HepG2 (cell line): ENCODE data around the gene WDR54. TPM values are rescaled to one million over a fixed set of nuclear protein-coding genes. Genes with fewer than 3 reads are reported as not detected.

Source experiments
- CENPT ChIP-seq: sonication (generic); formaldehyde crosslinking; IDR thresholded peaks from 2 replicates; pipeline ENCODE4 v1.8.0; 2022; ENCODE audit warnings: low read depth, mild to moderate bottlenecking, moderate library complexity, missing genetic modification reagents
- FLYWCH1 ChIP-seq: sonication (generic); formaldehyde crosslinking; IDR thresholded peaks from 2 replicates; pipeline ENCODE4 v1.8.1; 2023; ENCODE audit warnings: mild to moderate bottlenecking, missing genetic modification reagents
- HES4 ChIP-seq: sonication (generic); formaldehyde crosslinking; IDR thresholded peaks from 2 replicates; pipeline ENCODE4 v1.9.0; 2021; ENCODE audit warnings: mild to moderate bottlenecking, missing genetic modification reagents, borderline replicate concordance
- JARID2 ChIP-seq: sonication (generic); formaldehyde crosslinking; IDR thresholded peaks from 2 replicates; pipeline ENCODE4 v1.8.1; 2023; ENCODE audit warnings: missing genetic modification reagents, inconsistent platforms; ENCODE audit not compliant: insufficient replicate concordance
- KLF13 ChIP-seq: sonication (generic); formaldehyde crosslinking; IDR thresholded peaks from 2 replicates; pipeline ENCODE4 v1.4.0; 2020; ENCODE audit warnings: mild to moderate bottlenecking, missing genetic modification reagents
- ONECUT2 ChIP-seq: sonication (generic); formaldehyde crosslinking; IDR thresholded peaks from 2 replicates; pipeline ENCODE4 v1.4.0; 2020; ENCODE audit warnings: missing genetic modification reagents
- RFXAP ChIP-seq: sonication (generic); formaldehyde crosslinking; IDR thresholded peaks from 2 replicates; pipeline ENCODE4 v1.4.0; 2020; ENCODE audit warnings: missing genetic modification reagents, borderline replicate concordance
- SOX5 ChIP-seq: IDR thresholded peaks from 2 replicates; pipeline ENCODE4 v1.6.1; 2016; ENCODE audit warnings: borderline replicate concordance
- TBX3 ChIP-seq: fragments of 450-650 bp; IDR thresholded peaks from 2 replicates; pipeline ENCODE4 v1.6.1; 2017; ENCODE audit warnings: antibody characterized with exemption, mild to moderate bottlenecking, inconsistent platforms, borderline replicate concordance
- TSC22D2 ChIP-seq: sonication (generic); formaldehyde crosslinking; IDR thresholded peaks from 2 replicates; pipeline ENCODE4 v1.5.1; 2020; ENCODE audit warnings: missing genetic modification reagents, mild to moderate bottlenecking, borderline replicate concordance
- ZFP36L2 ChIP-seq: sonication (generic); formaldehyde crosslinking; IDR thresholded peaks from 2 replicates; pipeline ENCODE4 v1.4.0; 2020; ENCODE audit warnings: missing genetic modification reagents
- ZNF17 ChIP-seq: sonication (generic); formaldehyde crosslinking; IDR thresholded peaks from 2 replicates; pipeline ENCODE4 v1.5.0; 2020; ENCODE audit warnings: mild to moderate bottlenecking, missing genetic modification reagents
- ZNF224 ChIP-seq: sonication (generic); formaldehyde crosslinking; IDR thresholded peaks from 2 replicates; pipeline ENCODE4 v1.5.0; 2020; ENCODE audit warnings: mild to moderate bottlenecking, missing genetic modification reagents
- ZNF232 ChIP-seq: sonication (generic); formaldehyde crosslinking; IDR thresholded peaks from 2 replicates; pipeline ENCODE4 v1.4.0; 2020; ENCODE audit warnings: missing genetic modification reagents, borderline replicate concordance
- ZNF383 ChIP-seq: sonication (generic); formaldehyde crosslinking; IDR thresholded peaks from 2 replicates; pipeline ENCODE4 v1.4.0; 2020; ENCODE audit warnings: missing genetic modification reagents, mild to moderate bottlenecking, borderline replicate concordance
- ZNF431 ChIP-seq: sonication (generic); formaldehyde crosslinking; IDR thresholded peaks from 2 replicates; pipeline ENCODE4 v1.9.0; 2022; ENCODE audit warnings: missing genetic modification reagents, low read depth, mild to moderate bottlenecking, borderline replicate concordance
- ZNF510 ChIP-seq: sonication (generic); formaldehyde crosslinking; IDR thresholded peaks from 2 replicates; pipeline ENCODE4 v1.4.0; 2020; ENCODE audit warnings: low read depth, mild to moderate bottlenecking, missing genetic modification reagents
- ZNF558 ChIP-seq: sonication (generic); formaldehyde crosslinking; IDR thresholded peaks from 2 replicates; pipeline ENCODE4 v1.9.0; 2022; ENCODE audit warnings: mild to moderate bottlenecking, missing genetic modification reagents, borderline replicate concordance
- ZNF598 ChIP-seq: sonication (generic); formaldehyde crosslinking; IDR thresholded peaks from 2 replicates; pipeline ENCODE4 v1.5.1; 2020; ENCODE audit warnings: mild to moderate bottlenecking, missing genetic modification reagents, borderline replicate concordance
- ZNF607 ChIP-seq: sonication (generic); formaldehyde crosslinking; IDR thresholded peaks from 2 replicates; pipeline ENCODE4 v1.5.1; 2020; ENCODE audit warnings: missing genetic modification reagents, mild to moderate bottlenecking, borderline replicate concordance
- ZNF703 ChIP-seq: sonication (generic); formaldehyde crosslinking; IDR thresholded peaks from 2 replicates; pipeline ENCODE4 v1.5.1; 2020; ENCODE audit warnings: missing genetic modification reagents, mild to moderate bottlenecking, moderate library complexity, borderline replicate concordance
- polyA plus RNA-seq, 8 experiments: library from polyadenylated mRNA; depleted of rRNA in 3 of 8; stranded (reverse) in 7 of 8; unstranded in 1 of 8; fragments of >200 nt; fragmentation: Illumina TruSeq in 4 of 8; extraction: Trizol in 4 of 8; gene quantifications; 2 replicates each; pipeline versions ENCODE4 v1.2.1 to v1.2.3, GENCODE V29; 2011 to 2016; ENCODE audit warnings: low read depth in 4 of 8, missing spikeins in 1 of 8, mixed read lengths in 1 of 8; ENCODE audit not compliant: insufficient read depth in 1 of 8
- total RNA-seq, 5 experiments: library from RNA; depleted of rRNA; stranded (reverse); fragments of >200 nt; fragmentation: Illumina TruSeq; extraction: Trizol; gene quantifications; 2 replicates each; pipeline ENCODE4 v1.2.3, GENCODE V29; 2016; ENCODE audit warnings: low read depth in 1 of 5
- TF ChIP-seq, protein P1 (sequence below): IDR thresholded peaks from 2 replicates; pipeline ENCODE4 v1.6.1; 2016; ENCODE audit warnings: control low read depth
- TF ChIP-seq, protein P2 (sequence below): sonication (generic); formaldehyde crosslinking; IDR thresholded peaks from 2 replicates; pipeline ENCODE4 v1.8.1; 2023; ENCODE audit warnings: mild to moderate bottlenecking, moderate library complexity, missing genetic modification reagents
- TF ChIP-seq, protein P3 (sequence below): sonication (generic); formaldehyde crosslinking; IDR thresholded peaks from 2 replicates; pipeline ENCODE4 v1.4.0; 2020; ENCODE audit warnings: missing genetic modification reagents, borderline replicate concordance

The WDR54 gene
- total and polyA plus RNA-seq, 2 of the 13 experiments (the other 11 are each of a cell fraction or from before 2014, with no cell fraction given), result 2.0 to 17.3 TPM

DNA sequence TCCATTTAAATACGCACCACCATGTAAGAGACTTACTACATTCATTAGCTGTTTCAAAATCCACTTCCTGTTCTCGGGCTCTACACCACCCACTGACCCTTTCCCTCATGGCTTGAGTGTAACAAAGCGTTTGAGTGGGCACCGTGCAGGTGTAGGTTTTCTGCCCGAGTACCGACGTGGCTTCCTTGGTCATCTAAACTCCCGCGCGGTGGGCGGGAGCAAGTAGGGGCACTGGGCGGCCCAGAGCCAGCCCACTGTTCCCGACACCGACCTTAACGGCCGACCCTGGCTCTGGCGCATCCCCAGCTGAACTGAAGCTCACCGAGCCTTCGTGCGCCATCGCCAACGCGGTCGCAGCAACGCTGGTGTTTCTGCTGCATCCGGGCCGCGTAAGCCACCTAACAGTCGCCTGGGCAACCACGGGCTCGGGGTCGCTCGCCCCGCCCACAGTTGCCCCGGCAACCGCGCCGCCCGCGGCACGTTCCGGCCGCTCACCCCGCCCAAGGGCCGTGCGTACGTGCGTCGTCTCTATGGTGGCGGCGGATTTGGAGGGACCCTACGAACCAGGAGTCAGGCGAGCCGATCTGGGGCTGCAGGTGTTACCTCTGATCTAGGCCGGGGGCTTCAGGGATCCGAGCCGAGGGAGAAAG is at the start of gene WDR54, which contains the start of gene C2orf81 (continued):
- TF ChIP-seq ZNF232 (CRISPR knock-in tag) (peak; percentile 58; the same call in 1 of the 2 replicates), ZNF224 (CRISPR knock-in tag) (no peak), KLF13 (no peak), ZNF598 (0 out of 2 replicates have a peak, but pooled peaks have one; percentile 57), CENPT (CRISPR knock-in tag) (peak; percentile 43; the same call in 1 of the 2 replicates), RFXAP (CRISPR knock-in tag) (peak; percentile 73; the same call in 1 of the 2 replicates), SOX5 (no peak), HES4 (CRISPR knock-in tag) (no peak), TSC22D2 (CRISPR knock-in tag) (no peak), ZFP36L2 (CRISPR knock-in tag) (no peak), ZNF558 (CRISPR knock-in tag) (no peak), ZNF510 (CRISPR knock-in tag) (no peak), ZNF17 (no peak), ZNF607 (CRISPR knock-in tag) (peak; percentile 61), ZNF383 (CRISPR knock-in tag) (no peak), ONECUT2 (CRISPR knock-in tag) (no peak), ZNF431 (no peak), ZNF703 (CRISPR knock-in tag) (no peak), TBX3 (no peak), FLYWCH1 (no peak), JARID2 (CRISPR knock-in tag) (no peak)
- TF ChIP-seq, protein P1, sequence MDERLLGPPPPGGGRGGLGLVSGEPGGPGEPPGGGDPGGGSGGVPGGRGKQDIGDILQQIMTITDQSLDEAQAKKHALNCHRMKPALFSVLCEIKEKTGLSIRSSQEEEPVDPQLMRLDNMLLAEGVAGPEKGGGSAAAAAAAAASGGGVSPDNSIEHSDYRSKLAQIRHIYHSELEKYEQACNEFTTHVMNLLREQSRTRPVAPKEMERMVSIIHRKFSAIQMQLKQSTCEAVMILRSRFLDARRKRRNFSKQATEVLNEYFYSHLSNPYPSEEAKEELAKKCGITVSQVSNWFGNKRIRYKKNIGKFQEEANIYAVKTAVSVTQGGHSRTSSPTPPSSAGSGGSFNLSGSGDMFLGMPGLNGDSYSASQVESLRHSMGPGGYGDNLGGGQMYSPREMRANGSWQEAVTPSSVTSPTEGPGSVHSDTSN, result no peak
- TF ChIP-seq, protein P2, sequence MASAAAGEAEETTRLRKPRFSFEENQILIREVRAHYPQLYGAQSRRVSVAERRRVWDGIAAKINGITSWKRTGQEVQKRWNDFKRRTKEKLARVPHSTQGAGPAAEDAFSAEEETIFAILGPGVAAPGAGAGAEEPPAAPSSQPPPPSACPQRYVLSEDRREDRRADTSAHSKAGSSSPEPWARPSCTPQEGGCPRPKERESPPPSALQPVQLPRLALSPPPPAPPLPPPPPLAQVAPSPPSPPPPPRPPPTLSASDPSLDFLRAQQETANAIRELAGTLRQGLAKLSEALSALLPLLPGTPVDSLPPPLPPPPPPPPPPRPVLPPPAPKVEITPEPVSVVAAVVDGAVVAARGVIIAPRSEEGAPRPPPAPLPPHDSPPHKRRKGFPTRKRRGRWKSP (CRISPR knock-in tag), result peak; percentile 97; the same call in 1 of the 2 replicates
- TF ChIP-seq, protein P3, sequence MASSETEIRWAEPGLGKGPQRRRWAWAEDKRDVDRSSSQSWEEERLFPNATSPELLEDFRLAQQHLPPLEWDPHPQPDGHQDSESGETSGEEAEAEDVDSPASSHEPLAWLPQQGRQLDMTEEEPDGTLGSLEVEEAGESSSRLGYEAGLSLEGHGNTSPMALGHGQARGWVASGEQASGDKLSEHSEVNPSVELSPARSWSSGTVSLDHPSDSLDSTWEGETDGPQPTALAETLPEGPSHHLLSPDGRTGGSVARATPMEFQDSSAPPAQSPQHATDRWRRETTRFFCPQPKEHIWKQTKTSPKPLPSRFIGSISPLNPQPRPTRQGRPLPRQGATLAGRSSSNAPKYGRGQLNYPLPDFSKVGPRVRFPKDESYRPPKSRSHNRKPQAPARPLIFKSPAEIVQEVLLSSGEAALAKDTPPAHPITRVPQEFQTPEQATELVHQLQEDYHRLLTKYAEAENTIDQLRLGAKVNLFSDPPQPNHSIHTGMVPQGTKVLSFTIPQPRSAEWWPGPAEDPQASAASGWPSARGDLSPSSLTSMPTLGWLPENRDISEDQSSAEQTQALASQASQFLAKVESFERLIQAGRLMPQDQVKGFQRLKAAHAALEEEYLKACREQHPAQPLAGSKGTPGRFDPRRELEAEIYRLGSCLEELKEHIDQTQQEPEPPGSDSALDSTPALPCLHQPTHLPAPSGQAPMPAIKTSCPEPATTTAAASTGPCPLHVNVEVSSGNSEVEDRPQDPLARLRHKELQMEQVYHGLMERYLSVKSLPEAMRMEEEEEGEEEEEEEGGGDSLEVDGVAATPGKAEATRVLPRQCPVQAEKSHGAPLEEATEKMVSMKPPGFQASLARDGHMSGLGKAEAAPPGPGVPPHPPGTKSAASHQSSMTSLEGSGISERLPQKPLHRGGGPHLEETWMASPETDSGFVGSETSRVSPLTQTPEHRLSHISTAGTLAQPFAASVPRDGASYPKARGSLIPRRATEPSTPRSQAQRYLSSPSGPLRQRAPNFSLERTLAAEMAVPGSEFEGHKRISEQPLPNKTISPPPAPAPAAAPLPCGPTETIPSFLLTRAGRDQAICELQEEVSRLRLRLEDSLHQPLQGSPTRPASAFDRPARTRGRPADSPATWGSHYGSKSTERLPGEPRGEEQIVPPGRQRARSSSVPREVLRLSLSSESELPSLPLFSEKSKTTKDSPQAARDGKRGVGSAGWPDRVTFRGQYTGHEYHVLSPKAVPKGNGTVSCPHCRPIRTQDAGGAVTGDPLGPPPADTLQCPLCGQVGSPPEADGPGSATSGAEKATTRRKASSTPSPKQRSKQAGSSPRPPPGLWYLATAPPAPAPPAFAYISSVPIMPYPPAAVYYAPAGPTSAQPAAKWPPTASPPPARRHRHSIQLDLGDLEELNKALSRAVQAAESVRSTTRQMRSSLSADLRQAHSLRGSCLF, result no peak
